HUDEP-2 (cell line): ENCODE measurements around the gene SLC12A4.
A peak's percentile ranks its signal among the peaks of the same experiment; 100 is the strongest.
"Not testable (repeated sequence)": the region's sequence is repeated elsewhere in the genome, so short reads cannot be mapped to it uniquely, and the experiment has no call there.

Source experiments
- DNase-seq, 76 experiments: peaks; one replicate each; lab custom pipeline; 2025; ENCODE audit not compliant: unreplicated experiment in 76 of 76; lab: John Stamatoyannopoulos, UW

The SLC12A4 gene

DNA sequence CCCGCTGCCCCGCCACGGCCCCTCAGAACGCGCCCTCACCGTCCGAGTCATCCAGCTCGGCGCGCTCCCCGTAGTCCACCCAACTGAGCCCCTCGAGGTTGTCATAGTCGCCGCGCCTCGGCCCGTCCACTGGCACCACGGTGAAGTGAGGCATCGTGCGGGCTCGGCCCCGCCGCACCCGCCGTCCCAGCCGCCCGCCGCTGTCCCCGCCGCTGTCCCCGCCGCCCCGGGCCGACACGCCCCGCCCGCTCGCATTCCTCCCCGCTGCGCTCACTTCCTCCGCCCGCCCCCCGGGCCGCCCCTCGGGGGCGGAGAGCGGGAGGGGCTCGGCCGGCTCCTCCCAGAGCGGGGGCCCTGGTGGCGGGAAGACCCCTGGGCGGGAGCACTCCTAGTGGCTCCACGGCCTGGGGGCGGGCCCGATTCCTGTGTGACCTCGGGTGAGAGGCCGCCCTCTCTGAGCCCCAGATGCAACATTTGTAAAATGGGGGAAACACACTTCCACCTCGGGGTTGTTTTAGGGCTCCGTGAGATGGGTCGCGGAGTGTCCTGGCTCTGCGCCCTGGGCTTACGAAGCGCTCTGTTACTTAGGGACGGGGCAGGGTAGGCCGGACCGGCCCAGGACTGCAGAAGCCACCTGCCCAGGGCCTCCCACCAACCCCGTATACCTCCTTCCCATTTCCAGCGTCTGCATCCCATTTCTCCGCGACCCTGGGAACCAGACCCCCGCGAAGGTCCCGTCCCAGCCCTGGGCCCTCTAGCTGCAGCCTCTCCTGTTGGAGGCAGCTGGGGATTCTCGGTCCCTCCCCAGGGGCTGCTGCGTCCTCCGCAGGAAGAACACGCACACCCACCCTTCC is at the start of gene SLC12A4:
SLC12A4 (minus strand) TSS at position 238 of the 854 bp plus-strand sequence; CDS start at position 154, 84 bp downstream.
- peak in 74 of 76 experiments; percentile 29 to 91 (median 82) for DNase-seq

DNA sequence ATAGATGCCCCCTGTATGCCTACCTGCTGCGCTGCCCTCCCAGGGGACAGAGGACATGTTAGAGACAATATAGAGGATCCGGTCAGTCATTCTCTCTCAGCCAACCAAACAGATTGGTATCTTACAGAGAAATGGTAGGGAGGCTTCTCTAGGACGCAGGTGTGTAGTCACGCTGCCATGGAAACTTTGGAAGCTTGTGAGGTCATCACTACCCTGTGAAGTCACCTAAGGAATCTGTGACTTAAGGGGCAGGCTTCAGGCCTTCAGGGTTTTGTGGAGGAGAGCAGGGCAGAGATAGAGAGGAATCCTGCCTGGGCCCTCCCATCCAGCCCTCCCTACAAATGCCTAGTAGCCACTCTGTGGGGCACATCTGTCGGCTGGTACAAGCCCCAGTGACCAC is 47.2 kb upstream of the SLC12A4 start, which contains the start of gene DPEP2NB:
DPEP2NB (minus strand) TSS at position 231 of the 400 bp plus-strand sequence; CDS start at position 90, 141 bp downstream.
- no peak for DNase-seq

DNA sequence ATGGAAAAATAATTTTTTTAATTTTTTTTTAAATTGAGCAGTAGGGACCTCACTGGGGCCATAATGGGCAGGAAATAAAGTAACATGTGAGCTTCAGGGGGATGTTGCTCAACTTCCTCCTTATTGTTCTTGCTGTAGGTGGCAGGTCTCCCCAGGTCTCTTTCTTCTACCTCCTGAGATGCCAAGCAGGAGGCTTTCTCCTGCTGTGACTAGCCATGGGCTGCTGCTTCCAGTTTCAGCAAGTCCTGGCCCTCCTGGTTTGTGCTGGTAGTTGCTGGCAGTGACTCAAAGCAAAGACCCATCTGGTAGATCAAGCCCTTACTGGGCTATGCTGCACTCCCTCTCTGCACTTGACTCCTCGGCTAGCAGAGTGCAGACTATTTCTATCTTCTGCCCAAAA is 45.0 kb upstream of the SLC12A4 start:
- DNase-seq = no peak

DNA sequence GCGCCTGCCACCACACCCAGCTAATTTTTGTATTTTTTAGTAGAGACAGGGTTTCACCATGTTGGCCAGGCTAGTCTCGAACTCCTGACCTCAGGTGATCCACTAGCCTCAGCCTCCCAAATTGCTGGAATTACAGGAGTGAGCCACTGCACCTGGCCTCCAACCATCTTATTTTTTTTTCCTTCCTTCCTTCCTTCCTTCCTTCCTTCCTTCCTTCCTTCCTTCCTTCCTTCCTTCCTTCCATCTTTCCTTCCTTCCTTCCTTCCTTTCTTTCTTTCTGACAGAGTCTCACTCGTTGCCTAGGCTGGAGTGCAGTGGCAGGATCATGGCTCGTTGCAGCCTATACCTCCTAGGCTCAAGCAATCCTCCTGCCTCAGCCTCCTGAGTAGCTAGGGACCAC is 41.4 kb upstream of the SLC12A4 start:
- DNase-seq = not testable (repeated sequence)

DNA sequence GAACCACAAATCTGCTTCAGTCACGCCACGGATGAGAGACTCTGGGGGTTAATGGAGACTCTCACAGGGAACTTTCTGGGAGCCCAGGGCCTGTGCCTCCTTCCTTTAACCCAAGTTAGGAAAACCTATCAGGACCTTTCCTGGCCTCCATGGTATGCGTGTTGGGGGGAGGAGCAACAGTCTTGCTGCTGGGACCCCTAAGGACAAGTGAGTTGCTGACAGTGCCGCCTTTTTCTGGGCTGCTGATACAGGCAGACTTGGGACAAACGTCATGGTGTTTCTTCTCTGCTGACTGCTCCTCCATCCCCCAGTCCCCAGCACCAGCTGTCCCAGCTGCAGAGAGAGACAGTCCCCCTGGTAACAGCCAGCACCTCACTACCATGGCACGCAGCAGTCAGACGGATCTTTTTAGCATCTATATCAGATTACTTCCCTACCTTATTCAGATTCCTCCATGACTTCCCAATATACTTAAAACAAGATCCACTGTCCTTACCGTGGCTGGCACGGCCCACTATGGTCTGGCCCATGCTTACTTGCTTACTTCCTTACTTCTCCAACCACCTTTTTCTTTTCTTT is 40.8 kb upstream of the SLC12A4 start:
- no peak for DNase-seq

DNA sequence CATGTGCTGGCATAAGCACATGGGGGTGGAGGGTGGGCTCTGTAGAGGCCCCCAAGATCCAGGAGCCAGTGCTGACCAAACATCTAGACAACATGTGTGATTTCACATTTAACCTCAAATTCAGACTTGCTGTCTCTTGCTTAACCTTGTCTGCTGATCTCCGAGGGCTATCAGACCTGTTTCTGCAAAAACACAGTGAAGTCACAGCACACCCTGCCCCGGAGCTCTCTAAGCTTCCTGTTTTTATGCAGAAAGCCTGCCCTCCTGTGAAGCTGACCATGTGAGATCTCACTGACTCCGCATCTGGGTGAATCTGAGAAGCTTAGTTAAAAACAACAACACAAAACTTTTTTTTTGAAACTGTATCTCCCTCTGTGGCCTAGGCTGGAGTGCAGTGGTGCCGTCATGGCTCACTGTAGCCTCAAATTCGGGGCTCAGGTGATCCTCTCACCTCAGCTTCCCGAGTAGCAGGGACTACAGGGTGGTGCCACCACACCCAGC is 37.4 kb upstream of the SLC12A4 start:
- peak in 5 of 76 experiments; percentile 3 to 24 (median 12) for DNase-seq

DNA sequence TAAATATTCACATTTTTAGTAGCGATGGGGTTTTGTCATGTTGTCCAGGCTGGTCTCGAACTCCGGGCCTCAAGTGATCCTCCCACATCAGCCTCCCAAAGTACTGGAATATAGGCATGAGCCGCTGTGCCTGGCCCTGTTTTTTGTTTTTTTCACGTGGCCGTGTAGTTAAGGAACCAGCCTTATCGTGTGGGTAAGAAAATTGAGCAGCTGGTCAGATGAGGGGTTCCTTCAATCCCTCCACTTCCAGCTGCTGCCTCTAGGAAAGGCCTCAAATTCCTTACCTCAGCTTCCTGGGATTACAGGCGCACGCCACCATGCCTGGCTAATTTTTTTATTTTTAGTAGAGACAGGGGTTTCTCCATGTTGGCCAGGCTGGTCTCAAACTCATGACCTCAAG is 36.8 kb upstream of the SLC12A4 start:
- DNase-seq = no peak

DNA sequence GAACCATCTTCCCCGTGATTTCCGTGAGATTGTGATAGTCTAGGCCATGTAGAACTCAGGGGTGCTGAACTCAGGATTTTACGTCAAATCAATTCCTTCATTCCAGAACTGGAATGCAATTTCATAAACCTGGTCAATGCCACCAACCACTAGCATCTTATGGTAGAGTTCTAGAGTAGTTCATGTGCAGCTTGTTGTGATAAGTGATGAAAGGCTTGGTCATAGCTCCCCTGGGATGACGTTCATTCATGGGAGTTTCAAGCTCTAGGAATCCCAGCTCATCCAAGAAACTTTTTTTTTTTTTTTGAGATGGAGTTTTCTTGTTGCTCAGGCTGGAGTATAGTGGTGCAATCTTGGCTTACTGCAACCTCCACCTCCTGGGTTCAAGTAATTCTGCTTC is 34.6 kb upstream of the SLC12A4 start:
- DNase-seq = no peak

DNA sequence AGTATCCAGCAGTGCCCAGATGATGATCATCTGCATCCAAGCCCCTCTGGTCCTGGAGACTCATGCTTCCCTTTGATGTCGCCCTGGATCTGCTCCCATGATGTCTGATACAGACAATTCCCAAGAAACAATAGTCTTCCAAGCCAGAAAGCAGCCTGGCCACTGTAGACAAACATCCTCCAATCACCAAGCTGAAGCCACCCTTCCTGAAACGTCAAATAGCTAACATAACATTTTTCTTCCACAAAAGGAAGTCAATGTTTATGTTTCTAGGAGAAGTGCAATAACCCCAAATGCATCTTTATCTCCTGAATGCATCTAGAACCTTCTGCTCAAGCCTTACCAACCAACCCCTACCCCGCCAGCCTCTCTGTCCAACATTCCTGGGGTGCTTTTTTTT is 32.0 kb upstream of the SLC12A4 start:
- DNase-seq = no peak

DNA sequence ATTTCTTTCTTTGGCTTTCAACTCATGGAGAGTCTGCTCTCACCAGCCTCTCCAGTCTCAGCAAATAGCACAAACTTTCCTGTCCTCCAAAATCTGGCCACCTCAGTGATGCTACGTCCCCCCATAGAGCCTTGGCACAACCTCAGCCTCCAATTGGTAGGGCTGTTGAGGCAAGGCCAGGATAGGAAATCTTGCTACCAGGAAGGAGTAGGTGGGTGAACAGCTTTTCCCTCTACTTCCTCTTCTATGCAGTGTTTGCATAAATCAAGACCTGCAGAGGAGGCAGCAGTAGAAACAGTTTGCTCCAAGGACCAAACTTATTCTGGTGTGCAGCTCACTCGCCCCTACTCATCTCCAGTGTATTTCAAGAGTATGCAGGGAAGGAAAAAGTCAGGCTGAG is 31.5 kb upstream of the SLC12A4 start:
- no peak for DNase-seq

DNA sequence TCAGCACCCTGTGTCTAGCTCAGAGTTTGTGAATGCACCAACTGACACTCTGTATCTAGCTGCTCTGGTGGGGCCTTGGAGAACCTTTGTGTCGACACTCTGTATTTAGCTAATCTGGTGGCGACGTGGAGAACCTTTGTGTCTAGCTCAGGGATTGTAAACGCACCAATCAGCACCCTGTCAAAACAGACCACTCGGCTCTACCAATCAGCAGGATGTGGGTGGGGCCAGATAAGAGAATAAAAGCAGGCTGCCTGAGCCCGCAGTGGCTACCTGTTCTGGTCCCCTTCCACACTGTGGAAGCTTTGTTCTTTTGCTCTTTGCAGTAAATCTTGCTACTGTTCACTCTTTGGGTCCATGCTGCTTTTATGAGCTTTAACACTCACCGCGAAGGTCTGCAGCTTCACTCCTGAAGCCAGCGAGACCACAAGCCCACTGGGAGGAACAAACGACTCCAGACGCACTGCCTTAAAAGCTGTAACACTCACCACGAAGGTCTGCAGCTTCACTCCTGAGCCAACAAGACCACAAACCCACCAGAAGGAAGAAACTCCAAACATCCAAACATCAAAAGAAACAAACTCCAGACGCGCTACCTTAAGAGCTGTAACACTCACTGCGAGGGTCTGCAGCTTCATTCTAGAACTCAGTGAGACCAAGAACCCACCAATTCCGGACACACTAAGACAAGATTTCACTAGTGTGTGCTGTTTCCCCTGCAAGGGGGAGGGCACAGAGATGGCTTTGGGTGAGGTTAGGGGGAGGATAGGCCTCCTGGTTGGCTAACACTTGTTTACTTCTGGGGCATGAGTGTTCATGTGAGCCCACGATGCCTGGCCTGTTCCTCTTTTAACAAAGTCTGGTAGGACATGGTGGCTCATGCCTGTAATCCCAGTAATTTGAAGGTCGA is 30.6 kb upstream of the SLC12A4 start, which contains the start of gene DPEP2:
DPEP2 (minus strand) TSS at position 706 of the 910 bp plus-strand sequence. CDS start 6,272 bp downstream, outside the sequence.
- DNase-seq = peak in 2 of 76 experiments; percentile 5 to 21

DNA sequence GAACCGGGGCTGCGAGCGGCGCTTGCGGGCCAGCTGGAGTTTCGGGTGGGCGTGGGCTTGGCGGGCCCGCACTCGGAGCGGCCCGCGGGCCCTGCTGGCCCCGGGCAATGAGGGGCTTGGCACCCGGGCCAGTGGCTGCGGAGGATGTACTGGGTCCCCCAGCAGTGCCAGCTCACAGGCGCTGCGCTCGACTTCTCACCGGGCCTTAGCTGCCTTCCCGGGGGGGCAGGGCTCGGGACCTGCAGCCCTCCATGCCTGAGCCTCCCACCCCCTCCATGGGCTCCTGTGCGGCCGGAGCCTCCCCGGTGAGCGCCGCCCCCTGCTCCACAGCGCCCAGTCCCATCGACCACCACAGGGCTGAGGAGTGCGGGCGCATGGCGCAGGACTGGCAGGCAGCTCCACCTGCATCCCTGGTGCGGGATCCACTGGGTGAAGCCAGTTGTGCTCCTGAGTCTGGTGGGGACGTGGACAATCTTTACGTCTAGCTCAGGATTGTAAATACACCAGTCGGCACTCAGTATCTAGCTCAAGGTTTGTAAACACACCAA is 29.9 kb upstream of the SLC12A4 start:
- not testable (repeated sequence) for DNase-seq

DNA sequence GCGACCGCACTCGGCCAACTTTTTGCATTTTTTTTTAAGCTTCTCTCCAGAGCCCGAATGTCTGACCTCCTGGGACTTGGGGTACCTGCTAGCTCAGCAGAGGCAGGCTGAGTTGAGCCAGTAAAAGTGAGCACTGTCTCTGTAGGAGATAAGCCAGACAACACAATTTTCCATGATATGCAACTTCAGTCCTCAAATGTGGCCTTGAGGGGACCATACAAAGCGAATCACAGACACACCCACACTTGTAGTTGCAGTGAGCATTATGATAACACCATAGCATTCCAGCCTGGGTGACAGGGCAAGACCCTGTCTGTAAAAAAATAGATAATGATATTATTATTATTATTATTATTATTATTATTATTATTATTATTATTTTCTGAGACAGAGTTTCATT is 28.2 kb upstream of the SLC12A4 start:
- peak in 32 of 76 experiments; percentile 3 to 65 (median 31) for DNase-seq

DNA sequence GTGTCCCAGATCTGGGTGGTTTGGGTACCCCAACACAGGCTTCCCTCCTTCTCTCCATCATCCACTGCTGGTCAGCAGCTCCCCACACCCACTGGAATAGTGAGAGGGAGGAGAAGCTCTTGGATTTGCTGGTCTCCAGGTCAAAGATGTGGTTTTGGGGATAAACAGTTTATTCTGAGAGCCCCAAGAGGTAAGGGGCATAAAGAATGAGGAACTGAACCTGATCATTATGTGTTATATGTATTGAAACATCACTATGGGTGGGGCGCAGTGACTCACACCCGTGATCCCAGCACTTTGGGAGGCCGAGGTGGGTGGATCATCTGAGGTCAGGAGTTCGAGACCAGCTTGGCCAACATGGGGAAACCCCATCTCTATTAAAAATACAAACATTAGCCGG is 27.0 kb upstream of the SLC12A4 start:
- peak in 10 of 76 experiments; percentile 10 to 40 (median 21) for DNase-seq

DNA sequence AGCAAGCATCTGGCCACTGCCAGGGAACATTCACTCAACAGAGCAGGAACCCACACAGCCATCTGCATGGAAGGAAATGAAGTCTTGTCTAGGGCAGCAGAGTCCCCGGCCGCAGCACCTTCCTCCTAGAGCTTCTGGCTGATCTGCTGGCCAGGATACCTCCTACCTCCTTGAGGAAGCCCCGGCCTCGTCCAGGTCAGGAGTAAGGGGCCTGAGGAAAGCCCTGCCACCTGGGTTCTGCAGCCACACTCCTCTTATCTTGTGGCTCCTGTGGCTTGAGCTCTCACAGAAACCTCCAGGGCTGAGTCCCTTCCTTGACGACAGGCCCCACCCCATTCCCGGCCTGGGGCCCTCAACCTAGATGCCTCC is 25.6 kb upstream of the SLC12A4 start:
- DNase-seq = peak in 13 of 76 experiments; percentile 2 to 65 (median 36)

DNA sequence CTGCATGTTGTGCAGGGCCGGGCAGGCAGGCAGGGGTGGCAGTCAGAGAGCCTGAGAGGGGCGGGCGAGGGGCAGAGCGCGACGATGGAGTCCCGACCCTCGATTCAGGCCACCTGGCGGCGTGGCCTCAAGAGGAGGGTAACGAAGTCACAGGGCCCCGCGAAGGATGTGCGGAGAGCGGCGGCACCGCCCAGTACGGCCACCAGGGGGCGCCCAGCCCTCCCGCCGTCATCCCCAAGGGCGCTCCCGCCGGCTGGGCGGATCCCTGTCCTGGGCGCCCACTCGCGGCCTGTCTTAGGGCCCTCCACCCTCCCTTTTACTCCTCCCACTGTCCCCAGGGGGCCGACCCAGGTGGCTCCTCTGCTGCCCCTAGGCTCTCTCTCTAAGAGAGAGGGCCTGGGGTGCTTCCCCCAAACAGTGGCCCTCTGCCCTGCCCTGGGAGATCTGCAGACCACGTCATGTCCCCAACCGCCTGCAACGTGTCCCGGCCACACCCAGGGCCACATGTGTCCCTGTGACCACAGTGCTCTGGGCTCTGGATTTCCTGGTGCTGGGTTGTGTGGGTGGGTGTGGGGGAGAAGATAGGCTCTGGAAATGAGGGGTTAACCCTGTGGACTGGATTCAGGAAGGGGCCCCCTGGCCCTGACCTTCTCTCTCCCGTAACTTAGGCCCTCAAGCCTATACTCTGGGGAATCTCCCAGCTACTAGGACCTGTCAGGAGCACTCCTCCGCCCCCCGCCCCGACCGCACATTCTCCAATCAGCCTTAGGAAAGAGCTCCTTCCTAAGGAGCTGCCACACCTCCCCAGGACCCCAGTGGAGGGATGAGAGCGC is 25.0 kb upstream of the SLC12A4 start:
- DNase-seq = peak in 73 of 76 experiments; percentile 38 to 94 (median 82)

DNA sequence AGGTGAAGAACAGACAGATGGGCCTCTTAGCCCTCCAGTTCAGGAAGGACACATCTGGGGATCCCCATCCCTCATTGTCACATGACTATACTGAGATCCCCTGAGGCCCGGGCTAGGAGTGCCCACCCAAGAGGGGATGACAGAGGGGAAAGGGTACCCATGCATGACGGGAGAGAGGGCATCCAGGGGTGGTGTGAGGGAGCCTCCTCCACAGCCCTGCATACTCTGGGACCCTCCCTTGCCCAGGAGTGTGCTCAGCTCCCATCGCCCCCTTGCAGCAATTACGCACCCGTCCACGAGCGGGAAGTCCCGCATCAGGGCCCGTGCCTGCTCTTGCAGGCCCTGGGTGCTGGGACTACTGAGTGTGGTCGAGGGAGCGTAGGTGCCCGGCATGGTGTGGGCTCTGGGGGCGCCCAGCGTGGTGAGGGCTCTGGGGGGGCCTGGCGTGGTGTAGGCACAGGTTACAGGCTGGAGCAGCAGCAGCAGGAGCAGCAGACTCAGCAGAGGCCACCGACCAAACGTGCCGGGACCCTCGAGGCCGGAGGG is 24.3 kb upstream of the SLC12A4 start:
- DNase-seq = no peak

DNA sequence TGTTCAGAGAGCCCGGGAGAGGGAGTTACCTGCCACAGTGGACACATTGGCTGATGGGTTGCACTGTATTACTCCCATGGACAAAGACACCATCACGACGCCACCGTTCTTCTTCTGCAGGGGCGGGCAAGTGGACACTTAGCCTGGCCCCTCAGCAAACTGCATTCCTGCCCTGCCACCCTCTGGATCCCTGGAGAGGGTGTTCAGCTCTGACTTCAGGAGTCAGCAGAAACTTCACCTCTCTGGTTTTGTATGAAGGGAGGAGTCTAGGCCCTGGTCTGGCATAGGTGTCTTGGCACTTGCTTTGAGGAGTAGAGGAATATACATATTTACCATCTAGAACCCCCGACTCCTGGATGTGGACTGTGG is 21.6 kb upstream of the SLC12A4 start:
- no peak for DNase-seq
